Adipose tissue (tissue), 3 donors: ENCODE results near the gene SNCB. TPM values are rescaled to one million over a fixed set of nuclear protein-coding genes. Genes with fewer than 3 reads are reported as not detected.
"Not testable (repeated sequence)": the region's sequence is repeated elsewhere in the genome, so short reads cannot be mapped to it uniquely, and the experiment has no call there.

Experiments
- H3K27ac ChIP-seq: one replicate; pipeline ENCODE4 v1.5.1; 2013; ENCODE audit warnings: low read depth, low read length
- WGBS, 3 donors: extraction: QIAGEN DNeasy Blood & Tissue Kit; methylation state at CpG; one replicate each; pipeline ENCODE4 v1.1.7; 2013; 5-methylcytosine and 5-hydroxymethylcytosine counted together
- polyA plus RNA-seq, 3 donors: library from polyadenylated mRNA; stranded (reverse); fragments of 200-250 nt; gene quantifications; one replicate each; pipeline ENCODE4 v1.2.3, GENCODE V29; 2013
- donor health status: healthy with polysubstance abuse.
- donor health status: Bipolar disorder and iron deficiency.
- donor health status: healthy.

Gene SNCB
- polyA plus RNA-seq, 3 donors: 0.53 TPM; not detected in 2

DNA sequence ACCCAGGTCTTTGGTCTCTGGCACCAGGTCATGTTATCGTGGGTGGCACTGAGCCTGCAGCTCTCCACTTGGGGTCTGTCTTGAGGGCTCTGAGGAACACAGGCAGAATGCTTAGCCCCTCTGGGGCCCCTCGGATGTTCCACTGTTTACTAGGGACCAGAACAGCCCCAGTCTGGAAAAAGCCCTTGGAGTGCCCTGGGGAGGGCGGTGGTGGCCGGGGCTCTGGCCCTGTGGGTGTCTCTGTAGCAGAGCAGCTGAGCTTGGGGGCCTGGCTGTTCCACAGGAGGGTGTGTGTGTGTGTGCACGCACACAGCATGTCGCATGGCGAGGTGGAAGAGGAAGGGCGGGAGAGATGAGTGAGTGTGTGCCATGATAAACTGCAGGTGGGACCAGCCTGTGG lies 35.8 kb downstream of the SNCB start:
- WGBS, 3 donors: 87 to 93% (median 89%) methylated on average over 8 of the region's 8 CpGs
- no peak overlapping the region for H3K27ac ChIP-seq

DNA sequence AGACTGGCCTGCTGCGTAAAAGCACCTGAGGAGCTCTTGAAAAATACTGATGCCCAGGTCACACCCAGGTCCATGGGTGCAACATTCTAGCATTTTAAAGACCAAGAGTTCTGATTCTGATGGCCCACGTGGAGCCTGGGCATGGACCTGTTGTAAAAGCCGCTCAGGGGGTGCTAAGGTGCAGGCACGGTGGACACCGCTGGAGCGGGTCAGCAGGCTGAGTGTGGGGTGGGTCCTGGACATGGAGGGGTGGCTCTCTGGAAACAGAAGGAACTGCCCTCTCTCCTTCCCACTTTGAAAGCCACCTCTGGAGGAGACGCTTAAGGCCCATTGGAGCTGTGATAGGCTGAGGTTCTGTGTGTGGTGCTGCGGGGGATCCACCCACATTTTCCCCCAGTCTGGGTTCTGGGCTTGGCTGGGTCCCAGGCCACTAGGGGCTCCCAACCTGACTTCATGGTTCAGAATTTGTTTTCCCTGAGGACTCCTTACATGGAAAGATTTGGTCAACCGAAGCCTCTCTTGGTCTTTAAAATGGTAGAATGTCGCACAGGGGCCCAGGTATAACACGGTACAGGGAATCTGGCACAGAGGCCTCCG lies 37.0 kb downstream of the SNCB start:
- WGBS, 3 donors: 90 to 94% (median 94%) methylated on average over 12 of the region's 12 CpGs
- H3K27ac ChIP-seq: no peak overlapping the region

DNA sequence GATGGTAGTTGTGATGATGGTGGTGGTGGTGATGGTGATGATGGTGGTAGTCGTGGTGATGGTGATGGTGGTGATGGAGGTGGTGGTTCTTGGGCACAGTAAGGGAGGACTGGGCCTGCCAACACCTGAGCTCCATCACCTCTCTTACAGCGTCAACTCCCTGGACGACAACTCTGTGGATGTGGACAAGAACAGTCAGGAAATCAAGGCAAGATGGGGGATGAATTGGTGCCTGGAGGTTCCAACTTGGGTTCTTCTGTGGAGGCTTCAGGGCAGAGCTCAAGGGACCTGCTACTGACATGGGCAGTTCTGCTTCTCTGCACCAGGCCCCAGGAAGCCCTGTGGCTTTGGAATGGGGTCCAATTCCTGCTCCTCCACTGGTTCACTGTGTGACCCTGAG lies 37.8 kb downstream of the SNCB start:
- no peak overlapping the region for H3K27ac ChIP-seq
- whole genome bisulfite sequencing, 3 donors: 93 to 99% (median 98%) methylated on average over 3 of the region's 3 CpGs

DNA sequence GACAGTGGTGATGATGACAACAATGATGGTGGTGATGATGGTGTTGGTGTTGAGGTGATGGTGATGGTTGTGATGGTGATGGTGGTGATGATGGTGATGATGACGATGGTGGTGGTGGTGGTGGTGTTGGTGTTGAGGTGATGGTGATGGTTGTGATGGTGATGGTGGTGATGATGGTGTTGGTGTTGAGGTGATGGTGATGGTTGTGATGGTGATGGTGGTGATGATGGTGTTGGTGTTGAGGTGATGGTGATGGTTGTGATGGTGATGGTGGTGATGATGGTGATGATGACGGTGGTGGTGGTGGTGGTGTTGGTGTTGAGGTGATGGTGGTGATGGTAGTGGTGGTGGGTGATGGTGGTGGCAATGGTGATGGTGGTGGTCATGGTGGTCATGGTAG lies 38.7 kb downstream of the SNCB start:
- WGBS, 3 donors: 0 to 77% (median 76%) methylated on average over 1 to 2 of the region's 2 CpGs

DNA sequence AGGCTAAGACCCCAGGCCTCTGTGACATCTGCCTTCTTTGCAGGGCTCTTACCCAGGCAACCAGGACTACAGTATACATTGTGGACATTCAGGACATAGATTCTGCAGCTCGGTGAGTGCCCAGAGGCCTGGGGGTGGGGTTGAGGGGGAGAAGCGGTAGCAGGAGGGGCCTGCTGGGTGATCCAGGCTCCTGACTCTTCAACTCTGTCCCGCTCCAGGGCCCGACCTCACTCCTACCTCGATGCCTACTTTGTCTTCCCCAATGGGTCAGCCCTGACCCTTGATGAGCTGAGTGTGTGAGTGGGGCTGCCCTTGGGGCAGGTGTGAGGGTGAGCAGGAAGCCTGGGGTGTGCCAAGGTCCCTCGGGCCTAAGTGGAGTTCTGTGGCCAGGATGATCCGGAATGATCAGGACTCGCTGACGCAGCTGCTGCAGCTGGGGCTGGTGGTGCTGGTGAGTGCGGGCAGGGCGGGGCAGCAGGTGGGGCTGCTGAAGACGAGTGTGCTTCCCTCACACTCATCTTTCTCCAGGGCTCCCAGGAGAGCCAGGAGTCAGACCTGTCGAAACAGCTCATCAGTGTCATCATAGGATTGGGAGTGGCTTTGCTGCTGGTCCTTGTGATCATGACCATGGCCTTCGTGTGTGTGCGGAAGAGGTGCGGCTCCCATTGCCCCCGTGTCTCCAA lies 40.2 kb downstream of the SNCB start:
- H3K27ac ChIP-seq: no peak overlapping the region
- 80 to 87% (median 84%) methylated on average over 17 of the region's 17 CpGs for WGBS, 3 donors

More for the DNA sequence above, 38.7 kb downstream of the SNCB start:
- not testable (repeated sequence) for H3K27ac ChIP-seq

DNA sequence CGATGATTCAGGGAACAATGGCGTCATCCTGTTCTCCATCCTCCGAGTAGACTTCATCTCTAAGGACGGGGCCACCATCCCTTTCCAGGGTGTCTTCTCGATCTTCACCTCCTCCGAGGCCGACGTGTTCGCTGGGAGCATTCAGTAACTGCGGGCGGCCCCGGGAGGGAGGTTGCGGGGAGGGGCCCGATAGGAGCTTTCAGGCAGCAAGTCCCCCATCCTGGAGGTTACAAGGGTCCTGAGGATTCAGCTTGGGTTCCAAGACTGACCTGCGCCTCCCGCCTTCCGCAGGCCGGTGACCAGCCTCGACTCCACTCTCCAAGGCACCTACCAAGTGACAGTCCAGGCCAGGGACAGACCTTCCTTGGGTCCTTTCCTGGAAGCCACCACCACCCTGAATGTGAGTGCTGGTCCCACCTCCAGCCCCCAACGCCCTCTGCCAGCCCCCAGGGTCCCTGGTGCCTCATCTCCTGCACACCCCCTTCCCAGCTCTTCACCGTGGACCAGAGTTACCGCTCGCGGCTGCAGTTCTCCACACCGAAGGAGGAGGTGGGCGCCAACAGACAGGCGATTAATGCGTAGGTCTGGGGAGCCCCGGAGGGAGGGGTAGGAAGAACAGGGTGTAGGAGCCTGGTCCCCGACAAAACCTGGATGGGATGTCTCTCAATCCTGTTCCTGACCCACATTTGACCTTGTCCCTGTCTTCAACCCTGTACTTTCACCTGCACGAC lies 41.1 kb downstream of the SNCB start:
- no peak overlapping the region for H3K27ac ChIP-seq
- WGBS, 3 donors: 81 to 89% (median 87%) methylated on average over 31 of the region's 31 CpGs

DNA sequence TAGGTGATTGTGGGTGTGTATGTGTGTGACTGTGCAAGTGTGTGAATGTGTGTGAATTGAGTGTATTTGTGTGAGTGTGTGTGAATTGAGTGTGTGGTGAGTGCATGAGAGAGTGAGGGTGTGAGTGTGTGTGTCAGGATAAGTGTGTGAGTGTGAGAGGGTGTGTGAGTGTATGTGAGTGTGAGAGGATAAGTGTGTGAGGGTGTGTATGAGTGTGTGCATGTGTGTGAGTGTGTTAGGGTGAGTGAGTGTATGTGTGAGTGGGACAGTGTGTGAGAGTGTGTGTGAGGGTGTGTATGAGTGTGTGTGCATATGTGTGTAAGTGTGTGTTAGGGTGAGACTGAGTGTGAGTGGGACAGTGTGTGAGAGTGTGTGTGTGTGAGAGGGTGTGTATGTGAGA lies 42.0 kb downstream of the SNCB start:
- H3K27ac ChIP-seq: no peak overlapping the region

DNA sequence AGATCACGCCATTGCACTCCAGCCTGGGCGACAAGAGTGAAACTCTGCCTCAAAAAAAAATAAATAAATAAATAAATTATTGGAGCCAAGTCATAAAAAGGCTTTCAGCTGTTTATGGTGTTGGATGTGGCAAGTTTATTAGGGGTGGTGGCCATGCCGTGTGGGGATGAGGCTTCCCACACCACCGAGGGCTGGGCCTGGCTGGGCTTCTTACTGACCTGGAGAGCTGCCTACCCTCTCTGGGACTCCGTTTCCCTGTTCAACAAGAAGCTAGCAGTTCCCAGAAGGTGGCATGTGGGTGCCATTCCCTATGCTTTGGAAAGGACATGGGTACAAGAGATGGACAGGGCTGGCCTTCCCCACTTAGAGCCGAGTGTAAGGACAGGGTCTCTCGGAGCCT lies 42.9 kb downstream of the SNCB start:
- no peak overlapping the region for H3K27ac ChIP-seq
- 87 to 90% (median 89%) methylated on average over 7 of the region's 7 CpGs for WGBS, 3 donors

DNA sequence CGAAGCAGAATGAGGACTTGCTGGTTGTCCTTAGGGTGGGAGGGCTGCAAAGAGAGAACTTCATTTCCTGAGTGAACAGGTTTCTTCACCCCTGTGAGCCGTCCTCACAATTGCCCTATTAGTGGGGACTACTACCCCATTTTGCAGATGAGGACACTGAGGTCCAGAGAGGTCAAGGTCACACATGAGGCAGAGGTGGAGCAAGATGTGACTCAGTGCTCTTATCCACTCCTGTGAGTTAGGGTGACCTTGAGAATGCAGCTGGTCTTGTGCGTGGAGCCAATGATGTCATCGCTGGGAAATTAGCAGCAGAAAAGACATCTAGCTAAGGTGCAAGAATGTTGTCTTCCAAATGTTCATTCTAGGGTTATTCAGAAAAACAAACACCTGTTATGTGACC lies 47.3 kb downstream of the SNCB start:
- 66 to 85% (median 81%) methylated on average over 4 of the region's 4 CpGs for WGBS, 3 donors
- H3K27ac ChIP-seq: no peak overlapping the region

DNA sequence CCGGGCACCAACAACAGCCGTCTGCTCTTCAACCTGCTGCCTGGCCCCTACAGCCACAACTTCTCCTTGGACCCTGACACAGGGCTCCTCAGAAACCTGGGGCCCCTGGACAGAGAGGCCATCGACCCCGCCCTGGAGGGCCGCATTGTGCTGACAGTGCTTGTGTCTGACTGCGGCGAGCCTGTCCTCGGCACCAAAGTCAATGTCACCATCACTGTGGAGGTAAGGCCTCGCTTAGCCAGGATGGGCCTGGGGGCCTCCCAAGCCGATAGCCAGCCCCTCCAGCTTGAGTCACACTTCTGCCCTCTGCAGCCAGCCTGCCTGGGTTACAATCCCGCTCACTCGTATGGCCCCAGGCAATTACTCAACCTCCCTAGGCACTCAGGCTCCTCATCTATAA lies 49.0 kb downstream of the SNCB start:
- 87 to 90% (median 88%) methylated on average over 11 to 12 of the region's 12 CpGs for WGBS, 3 donors
- no peak overlapping the region for H3K27ac ChIP-seq

DNA sequence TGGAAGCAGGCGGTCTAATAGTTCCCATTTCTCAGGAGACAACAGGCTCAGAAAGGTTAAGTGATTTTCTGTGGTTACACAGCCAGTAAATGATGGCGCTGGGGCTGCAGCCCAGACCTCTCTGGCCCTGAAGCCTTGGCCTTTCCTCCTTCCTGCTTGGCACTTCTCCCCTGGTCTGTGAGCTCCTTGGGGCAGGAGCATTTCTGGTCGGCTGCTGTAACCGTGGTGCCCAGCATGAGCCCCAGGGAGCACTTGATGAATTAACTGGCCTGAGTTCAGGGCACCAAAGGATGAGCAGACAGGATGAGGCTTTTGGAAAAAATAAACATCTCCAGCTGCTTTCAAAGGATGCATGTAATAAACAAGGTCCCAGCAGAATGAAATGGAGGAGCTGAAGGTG lies 51.0 kb downstream of the SNCB start:
- H3K27ac ChIP-seq: no peak overlapping the region
- 55 to 71% (median 63%) methylated on average over 4 of the region's 4 CpGs for WGBS, 3 donors

DNA sequence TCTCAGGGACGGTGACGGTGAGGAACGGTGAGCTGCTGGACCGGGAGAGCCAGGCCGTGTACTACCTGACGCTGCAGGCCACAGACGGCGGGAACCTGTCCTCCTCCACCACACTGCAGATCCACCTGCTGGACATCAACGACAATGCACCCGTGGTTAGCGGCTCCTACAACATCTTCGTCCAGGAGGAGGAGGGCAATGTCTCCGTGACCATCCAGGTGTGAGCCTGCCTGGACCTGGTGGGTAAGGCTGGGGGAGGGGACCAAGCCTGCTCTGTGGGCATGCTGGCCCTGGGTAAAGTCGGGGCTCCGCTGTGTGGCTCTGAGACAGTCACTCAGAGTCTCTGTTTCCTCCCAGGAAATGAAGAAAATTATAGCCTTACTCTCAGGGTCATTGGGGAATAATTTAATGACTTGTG lies 51.9 kb downstream of the SNCB start:
- no peak overlapping the region for H3K27ac ChIP-seq
- 10 to 32% (median 30%) methylated on average over 15 of the region's 15 CpGs for WGBS, 3 donors

DNA sequence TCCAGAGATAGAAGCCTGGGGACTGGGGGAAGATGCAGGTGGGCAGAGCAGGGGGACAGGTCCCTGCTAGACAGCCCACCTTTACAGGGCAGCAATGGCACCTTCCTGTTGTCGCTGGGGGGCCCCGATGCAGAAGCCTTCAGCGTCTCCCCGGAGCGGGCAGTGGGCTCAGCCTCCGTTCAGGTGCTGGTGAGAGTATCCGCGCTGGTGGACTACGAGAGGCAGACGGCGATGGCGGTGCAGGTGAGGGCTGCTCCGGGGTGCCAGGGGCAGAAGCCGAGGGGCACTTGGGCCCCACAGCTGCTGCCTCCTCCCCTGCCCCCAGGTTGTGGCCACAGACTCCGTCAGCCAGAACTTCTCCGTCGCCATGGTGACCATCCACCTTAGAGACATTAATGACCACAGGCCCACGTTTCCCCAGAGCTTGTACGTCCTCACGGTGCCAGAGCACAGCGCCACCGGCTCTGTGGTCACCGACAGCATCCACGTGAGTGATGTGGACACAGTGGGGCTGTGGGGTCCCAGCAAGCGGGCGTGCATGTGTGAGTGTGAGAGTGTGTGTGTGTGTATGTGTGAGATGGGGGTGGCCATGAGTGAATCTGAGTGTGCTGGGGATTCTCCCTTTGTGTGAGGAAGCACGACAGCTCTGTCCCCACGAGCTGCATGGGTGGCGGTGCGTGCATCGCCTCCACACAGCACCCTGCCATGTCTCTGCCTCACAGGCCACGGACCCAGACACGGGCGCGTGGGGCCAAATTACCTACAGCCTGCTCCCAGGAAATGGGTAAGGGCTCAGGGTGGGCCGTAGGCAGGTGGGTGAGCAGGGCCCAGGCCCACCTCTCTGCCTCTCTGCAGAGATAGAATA lies 52.8 kb downstream of the SNCB start:
- H3K27ac ChIP-seq: no peak overlapping the region
- WGBS, 3 donors: 83 to 87% (median 83%) methylated on average over 32 to 36 of the region's 36 CpGs

DNA sequence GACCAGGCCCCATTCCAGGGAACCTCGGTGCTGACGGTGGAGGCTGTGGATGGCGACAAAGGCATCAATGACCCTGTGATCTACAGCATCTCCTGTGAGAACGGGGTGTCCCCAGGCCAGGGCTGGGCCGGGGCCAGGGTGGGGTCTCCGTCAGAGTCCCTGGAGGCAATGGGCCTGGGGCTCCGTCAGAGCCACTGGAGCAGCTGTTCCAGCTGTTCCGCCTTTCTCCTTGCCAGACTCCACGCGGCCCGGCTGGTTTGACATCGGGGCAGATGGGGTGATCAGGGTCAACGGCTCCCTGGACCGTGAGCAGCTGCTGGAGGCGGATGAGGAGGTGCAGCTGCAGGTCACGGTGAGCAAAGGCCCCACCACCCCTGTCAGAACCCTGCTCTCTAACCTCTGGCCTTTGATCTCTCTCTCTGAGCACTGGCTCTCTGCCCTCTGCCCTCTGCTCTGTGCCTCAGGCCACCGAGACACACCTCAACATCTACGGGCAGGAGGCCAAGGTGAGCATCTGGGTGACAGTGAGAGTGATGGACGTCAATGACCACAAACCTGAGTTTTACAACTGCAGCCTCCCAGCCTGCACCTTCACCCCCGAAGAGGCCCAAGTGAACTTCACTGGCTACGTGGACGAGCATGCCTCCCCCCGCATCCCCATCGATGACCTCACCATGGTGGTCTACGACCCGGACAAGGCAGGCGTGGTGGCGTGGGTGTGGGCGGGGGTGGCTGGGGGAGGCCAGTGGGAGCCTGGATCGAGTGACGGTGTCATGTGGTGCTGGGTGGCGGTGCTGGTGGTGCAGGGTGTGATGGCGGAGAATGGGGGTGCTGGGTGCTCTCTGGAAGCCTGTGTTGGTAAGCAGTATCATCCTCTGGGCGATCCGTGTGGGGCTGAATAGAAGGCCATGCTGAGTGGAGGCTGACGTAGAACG lies 54.6 kb downstream of the SNCB start:
- WGBS, 3 donors: 80 to 83% (median 82%) methylated on average over 37 of the region's 37 CpGs
- no peak overlapping the region for H3K27ac ChIP-seq

DNA sequence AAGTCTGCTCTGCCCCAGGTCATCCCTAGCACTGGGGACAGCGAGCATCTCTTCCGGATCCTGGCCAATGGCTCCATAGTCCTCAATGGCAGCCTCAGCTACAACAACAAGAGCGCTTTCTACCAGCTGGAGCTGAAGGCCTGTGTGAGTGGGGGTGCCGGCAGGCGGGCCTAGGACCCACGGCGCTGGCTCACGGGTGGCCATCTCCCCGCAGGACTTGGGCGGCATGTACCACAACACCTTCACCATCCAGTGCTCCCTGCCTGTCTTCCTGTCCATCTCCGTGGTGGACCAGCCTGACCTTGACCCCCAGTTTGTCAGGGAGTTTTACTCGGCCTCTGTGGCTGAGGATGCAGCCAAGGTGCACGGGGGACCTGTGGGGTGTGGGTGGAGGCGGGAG lies 55.3 kb downstream of the SNCB start:
- 82 to 85% (median 85%) methylated on average over 14 of the region's 14 CpGs for WGBS, 3 donors
- H3K27ac ChIP-seq: no peak overlapping the region

DNA sequence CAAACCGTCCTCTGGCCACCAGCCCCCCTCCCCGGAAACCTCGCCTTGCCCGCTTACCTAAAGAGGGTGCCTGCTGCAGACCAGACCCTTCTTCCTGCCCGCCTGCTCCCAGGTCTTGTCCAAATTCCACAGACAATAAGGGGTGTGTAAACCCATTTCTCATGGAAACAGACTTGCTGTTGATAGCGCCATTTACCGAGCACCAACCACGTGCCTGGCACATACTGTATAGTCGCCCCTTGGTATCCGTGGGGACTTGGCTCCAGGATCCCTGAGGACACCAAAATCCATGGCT lies 56.1 kb downstream of the SNCB start:
- no peak overlapping the region for H3K27ac ChIP-seq
- 33 to 58% (median 52%) methylated on average over 10 of the region's 10 CpGs for WGBS, 3 donors

DNA sequence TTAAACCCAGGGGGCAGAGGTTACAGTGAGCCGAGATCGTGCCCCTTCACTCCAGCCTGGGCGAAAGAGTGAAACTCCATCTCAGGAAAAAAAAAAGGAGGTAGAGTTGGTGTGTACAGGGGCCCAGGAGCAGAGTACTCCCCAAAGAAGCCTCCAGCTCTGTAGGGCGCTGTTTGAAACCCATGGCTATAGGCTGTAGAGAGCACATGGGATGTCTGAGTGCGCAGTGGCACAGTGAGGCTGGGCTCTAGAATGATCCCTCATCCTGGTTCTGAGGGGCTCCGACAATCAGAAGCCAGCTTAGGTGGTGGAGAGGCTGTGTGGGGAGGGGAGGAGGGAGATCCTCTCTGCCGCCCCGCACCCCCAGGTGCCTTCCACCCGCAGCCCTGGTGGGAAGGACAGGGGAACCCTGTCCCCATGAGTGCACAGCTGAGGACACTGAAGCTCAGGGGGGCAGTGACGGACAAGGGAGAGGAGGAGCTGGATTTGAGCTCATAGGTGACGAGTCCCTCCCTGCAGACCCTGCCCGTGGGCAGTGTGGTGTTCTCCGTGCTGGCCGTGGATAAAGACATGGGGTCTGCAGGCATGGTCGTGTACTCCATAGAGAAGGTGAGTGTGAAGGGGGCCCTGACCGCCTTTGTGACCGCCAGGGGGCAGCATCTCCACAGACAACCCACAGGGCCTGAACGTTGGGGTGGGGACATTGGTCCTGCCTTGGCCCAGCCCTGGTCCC lies 56.6 kb downstream of the SNCB start:
- no peak overlapping the region for H3K27ac ChIP-seq
- WGBS, 3 donors: 36 to 44% (median 37%) methylated on average over 18 of the region's 18 CpGs
